Thoracic aorta (tissue), 2 donors: Measurements from ENCODE around the gene RRAD. TPM values are rescaled to one million over a fixed set of nuclear protein-coding genes. Genes with fewer than 3 reads are reported as not detected.

Experiments
- ATAC-seq: fragments of 150-250 bp; one replicate; pipeline ENCODE4 v1.8.0; 2017; ENCODE audit warnings: low read depth; ENCODE audit not compliant: insufficient number of reproducible peaks, low FRiP score
- DNase-seq: peaks from one replicate; pipeline ENCODE4 v3.0.0-alpha.2; 2020; ENCODE audit warnings: low spot score
- H3K27ac ChIP-seq, 2 donors: fragments of 200-600 bp; sonication (generic); 1 replicate in 1 of 2; 2 replicates in 1 of 2; pipeline ENCODE4 v1.5.1; 2016; ENCODE audit warnings: mild to moderate bottlenecking in 2 of 2, moderate library complexity in 2 of 2
- H3K27me3 ChIP-seq: fragments of 200-600 bp; sonication (generic); replicated peaks from 2 replicates; pipeline ENCODE4 v1.6.0; 2016; ENCODE audit warnings: mild to moderate bottlenecking; ENCODE audit not compliant: insufficient read depth
- H3K36me3 ChIP-seq: fragments of 200-600 bp; sonication (generic); one replicate; pipeline ENCODE4 v1.5.1; 2016
- H3K4me1 ChIP-seq, 2 donors: fragments of 200-600 bp; sonication (generic); 1 replicate in 1 of 2; 2 replicates in 1 of 2; pipeline versions ENCODE4 v1.5.1 to v1.6.0; 2016; ENCODE audit warnings: low read depth in 2 of 2, mild to moderate bottlenecking in 1 of 2; ENCODE audit not compliant: control insufficient read depth in 1 of 2
- H3K4me3 ChIP-seq: fragments of 200-600 bp; sonication (generic); 2 replicates; pipeline ENCODE4 v1.5.1; 2016; ENCODE audit warnings: mild to moderate bottlenecking
- H3K9me3 ChIP-seq: fragments of 200-600 bp; sonication (generic); 2 replicates; pipeline ENCODE4 v1.5.1; 2016
- CTCF ChIP-seq: fragments of 200-600 bp; sonication (generic); IDR thresholded peaks from one replicate; pipeline ENCODE4 v1.5.1; 2019; ENCODE audit warnings: antibody characterized with exemption
- total RNA-seq, 2 donors: library from RNA; depleted of rRNA; stranded (reverse); fragments of >200 nt; gene quantifications; one replicate each; pipeline versions ENCODE4 v1.1.0 to v1.2.3, GENCODE V29; 2016

The RRAD gene
- total RNA-seq, 2 donors from 2014 or later: 43.2 to 88.3 TPM

- Histone ChIP-seq H3K4me1 (peaks cover 0 to 14% of the 10 kb centered on the region in 2 donors), H3K27me3 (no peaks in the 10 kb centered on the region), H3K36me3 (peaks cover 5% of the 10 kb centered on the region), H3K4me3 (no peak overlapping the region), H3K9me3 (no peaks in the 10 kb centered on the region), H3K27ac (no peak overlapping the region)
- TF ChIP-seq CTCF: no peak
- DNase-seq: no peak
- no peak for ATAC-seq
Observed at GRCh38 chr16:66886321-66886720, 39.0 kb downstream of the RRAD start.

GRCh38 chr16:66885491-66885890, 39.8 kb downstream of the RRAD start:
- H3K9me3 ChIP-seq: no peaks in the 10 kb centered on the region
- H3K27me3 ChIP-seq: no peaks in the 10 kb centered on the region
- H3K4me1 ChIP-seq: peaks cover 0 to 14% of the 10 kb centered on the region in 2 donors
- TF ChIP-seq CTCF: no peak
- no peak overlapping the region for H3K27ac ChIP-seq
- DNase-seq (no peak), ATAC-seq (no peak)
- no peak overlapping the region for H3K4me3 ChIP-seq
- H3K36me3 ChIP-seq: peaks cover 5% of the 10 kb centered on the region

GRCh38 chr16:66882702-66883101, 42.6 kb downstream of the RRAD start:
- H3K27me3 ChIP-seq: no peaks in the 10 kb centered on the region
- peaks cover 0 to 20% of the 10 kb centered on the region in 2 donors for H3K4me1 ChIP-seq
- no peak for TF ChIP-seq CTCF
- DNase-seq (no peak), ATAC-seq (no peak)
- no peak overlapping the region for H3K27ac ChIP-seq
- no peaks in the 10 kb centered on the region for H3K9me3 ChIP-seq
- H3K36me3 ChIP-seq: peaks cover 5% of the 10 kb centered on the region
- no peak overlapping the region for H3K4me3 ChIP-seq

- H3K9me3 ChIP-seq: no peaks in the 10 kb centered on the region
- TF ChIP-seq CTCF: no peak
Observed at GRCh38 chr16:66881964-66882508, 43.3 kb downstream of the RRAD start.

GRCh38 chr16:66881560-66881959, 43.8 kb downstream of the RRAD start:
- Histone ChIP-seq H3K27ac (no peak overlapping the region), H3K36me3 (peaks cover 5% of the 10 kb centered on the region), H3K4me3 (no peak overlapping the region), H3K9me3 (no peaks in the 10 kb centered on the region), H3K27me3 (no peaks in the 10 kb centered on the region), H3K4me1 (peaks cover 0 to 17% of the 10 kb centered on the region in 2 donors)
- DNase-seq: no peak
- no peak for TF ChIP-seq CTCF
- ATAC-seq: no peak

More at GRCh38 chr16:66881964-66882508, 43.3 kb downstream of the RRAD start:
- ATAC-seq (no peak), DNase-seq (no peak)
- peaks cover 0 to 20% of the 10 kb centered on the region in 2 donors for H3K4me1 ChIP-seq
- H3K27ac ChIP-seq: no peak overlapping the region
- no peak overlapping the region for H3K4me3 ChIP-seq
- no peaks in the 10 kb centered on the region for H3K27me3 ChIP-seq
- peaks cover 5% of the 10 kb centered on the region for H3K36me3 ChIP-seq
